Endothelial cell of umbilical vein (primary cell): ENCODE measurements around the gene CDC16.

ENCODE experiments used
- CTCF ChIP-seq, 2 donors: IDR thresholded peaks; 1 replicate in 1 of 2; 2 replicates in 1 of 2; pipeline ENCODE4 v1.5.1; 2011; ENCODE audit warnings: low read length in 2 of 2, mild to moderate bottlenecking in 2 of 2, moderate library complexity in 2 of 2, control low read depth in 1 of 2, inconsistent platforms in 1 of 2, low read depth in 1 of 2; ENCODE audit not compliant: insufficient read depth in 1 of 2; ENCODE audit errors: extremely low read depth in 1 of 2
- EZH2 ChIP-seq: IDR thresholded peaks from 2 replicates; pipeline ENCODE4 v1.6.1; 2012; ENCODE audit warnings: borderline replicate concordance, low read depth, mild to moderate bottlenecking, moderate library complexity, low read length, inconsistent platforms; ENCODE audit not compliant: severe bottlenecking
- FOS ChIP-seq: IDR thresholded peaks from 2 replicates; pipeline ENCODE4 v1.6.1; 2011; ENCODE audit warnings: mild to moderate bottlenecking, low read length, moderate library complexity, borderline replicate concordance; ENCODE audit not compliant: insufficient read depth
- GATA2 ChIP-seq: IDR thresholded peaks from 2 replicates; pipeline ENCODE4 v1.7.0; 2011; ENCODE audit warnings: low read depth, mild to moderate bottlenecking, moderate library complexity, mixed read lengths, low read length; ENCODE audit not compliant: insufficient read length, insufficient read depth
- MAX ChIP-seq: IDR thresholded peaks from 2 replicates; pipeline ENCODE4 v1.6.1; 2011; ENCODE audit not compliant: insufficient read depth, insufficient read length
- MYC ChIP-seq: IDR thresholded peaks from one replicate; pipeline ENCODE4 v1.6.1; 2011; ENCODE audit warnings: mild to moderate bottlenecking, low read depth, low read length
- POLR2A ChIP-seq: IDR thresholded peaks from 2 replicates; pipeline ENCODE4 v1.6.1; 2012; ENCODE audit warnings: low read depth, mild to moderate bottlenecking, control low read depth, low read length
- POLR2AphosphoS5 ChIP-seq: IDR thresholded peaks from 2 replicates; pipeline ENCODE4 v1.6.1; 2012; ENCODE audit warnings: low read depth, mild to moderate bottlenecking, control low read depth, low read length, moderate library complexity; ENCODE audit not compliant: insufficient read depth

GRCh38 chr13:114257014-114257413, 22.3 kb downstream of the CDC16 start:
- TF ChIP-seq MYC (no peak), CTCF (IDR thresholded peaks at IDR 0.05; ENCODE audit: extremely low read depth in 1 of 2, insufficient read depth in 1 of 2, low read depth in 1 of 2, low read length in 2 of 2) (no peak), FOS (no peak), POLR2AphosphoS5 (no peak), POLR2A (no peak), GATA2 (no peak), EZH2 (no peak), MAX (no peak)
